HFF-Myc (cell line): Measurements from ENCODE around the gene NXPH1.

ENCODE experiments used
- DNase-seq: peaks from one replicate; pipeline ENCODE4 v3.0.0-alpha.2; 2011; ENCODE audit warnings: low read depth; ENCODE audit errors: extremely low read depth
- H3K4me3 ChIP-seq: replicated peaks from 2 replicates; pipeline ENCODE4 v1.5.1; 2011; ENCODE audit warnings: low read depth, mild to moderate bottlenecking, control low read depth, low read length
- CTCF ChIP-seq: IDR thresholded peaks from 2 replicates; pipeline ENCODE4 v1.5.1; 2012; ENCODE audit warnings: mild to moderate bottlenecking, low read depth, low read length, control low read depth; ENCODE audit errors: missing control alignments

Gene NXPH1

GRCh38 chr7:8433477-8434289, at the start of gene NXPH1:
NXPH1 (plus strand) TSS chr7:8433609.
- no peak within 1 kb of the TSS for H3K4me3 ChIP-seq
- no peak for DNase-seq
- no peak for TF ChIP-seq CTCF

GRCh38 chr7:8384901-8385300, 48.5 kb upstream of the NXPH1 start:
- no peak overlapping the region for H3K4me3 ChIP-seq
- no peak for TF ChIP-seq CTCF
- no peak for DNase-seq

- no peak for TF ChIP-seq CTCF
- DNase-seq: no peak
- no peak overlapping the region for H3K4me3 ChIP-seq
Measured at GRCh38 chr7:8386926-8387550, 46.4 kb upstream of the NXPH1 start.

DNA sequence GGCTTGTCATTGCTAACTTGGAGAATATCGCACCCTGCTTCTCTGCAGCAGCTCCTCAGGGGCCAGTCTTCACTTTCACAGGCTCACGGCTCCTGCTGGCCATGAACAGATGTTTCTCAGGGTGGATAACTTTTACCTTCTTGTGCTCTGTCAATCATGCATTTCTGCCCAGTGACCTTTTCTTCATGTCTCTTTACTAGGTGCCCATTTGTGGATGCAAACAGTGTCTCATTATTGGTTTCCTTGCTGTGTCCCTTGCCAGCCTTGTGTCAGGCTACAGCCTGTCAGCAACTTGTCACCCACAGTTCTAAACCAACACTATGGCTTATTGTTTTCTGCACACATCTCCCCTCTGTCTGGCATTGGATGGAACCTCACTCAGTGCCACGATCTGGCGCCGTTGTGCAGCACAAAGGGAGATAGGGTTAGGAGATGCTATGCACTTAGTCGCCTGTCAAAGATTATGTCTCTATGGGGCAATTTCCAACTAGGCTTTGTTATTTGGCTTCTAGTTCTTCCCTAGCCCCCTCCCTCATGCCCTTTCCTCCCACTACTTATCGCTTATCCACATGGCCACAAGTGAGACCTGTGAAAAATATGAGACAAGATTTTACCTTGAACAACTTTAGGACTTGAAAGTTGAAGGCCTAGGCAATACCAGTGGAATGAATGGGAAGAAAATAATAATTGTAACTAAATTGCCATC, 45.7 kb upstream of the NXPH1 start:
- no peak overlapping the region for H3K4me3 ChIP-seq
- DNase-seq: no peak
- no peak for TF ChIP-seq CTCF

GRCh38 chr7:8388257-8388625, 45.2 kb upstream of the NXPH1 start:
- H3K4me3 ChIP-seq: no peak overlapping the region
- no peak for DNase-seq
- TF ChIP-seq CTCF: no peak

DNA sequence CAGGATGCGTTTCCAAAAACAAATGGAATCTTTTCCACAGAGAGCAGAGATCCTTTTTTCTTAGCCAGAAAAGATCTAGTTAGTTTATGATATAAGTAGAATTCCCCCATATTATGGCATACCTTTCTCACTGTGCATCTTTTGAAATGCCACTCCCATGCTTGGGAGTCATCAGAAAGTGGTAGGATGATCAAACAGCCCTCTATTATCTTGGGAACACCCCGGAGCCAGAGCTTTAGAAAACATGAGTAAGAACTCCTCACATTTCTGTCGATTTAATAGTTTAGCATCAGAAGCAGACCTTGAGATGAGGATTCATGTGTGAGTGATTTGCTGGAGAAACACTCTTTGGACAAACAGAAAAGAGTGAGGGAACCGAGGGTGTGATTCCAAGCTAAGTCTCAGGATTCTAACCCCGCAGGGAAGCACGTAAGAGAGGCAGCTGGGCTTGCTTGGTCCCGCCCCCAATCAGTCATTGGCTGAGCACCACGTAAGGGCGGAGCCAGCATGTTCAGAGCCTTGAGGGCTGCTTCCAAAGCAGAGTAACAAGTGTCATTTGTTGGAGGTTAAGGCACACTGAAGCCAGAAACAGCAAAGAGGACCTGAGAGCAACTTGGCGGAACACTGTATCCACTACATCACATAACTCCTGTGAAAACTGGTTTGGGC, 43.7 kb upstream of the NXPH1 start:
- DNase-seq: no peak
- H3K4me3 ChIP-seq: no peak overlapping the region
- TF ChIP-seq CTCF: no peak
